ENCODE data around the gene TECR.

TECR gene

GRCh38 chr19:14510311-14511228 lies 18.8 kb upstream of the TECR start:
- no peak for DNase-seq

- DNase-seq: no peak
Measured at GRCh38 chr19:14511229-14511593, 18.2 kb upstream of the TECR start.

- no peak for DNase-seq
Measured at GRCh38 chr19:14512406-14512961, 16.9 kb upstream of the TECR start.

GRCh38 chr19:14514215-14514863 lies 15.1 kb upstream of the TECR start:
- DNase-seq: no peak

GRCh38 chr19:14515501-14516047 lies 13.8 kb upstream of the TECR start:
- DNase-seq: no peak

- no peak for DNase-seq
Measured at GRCh38 chr19:14516048-14516534, 13.3 kb upstream of the TECR start.

GRCh38 chr19:14516746-14517438 lies 12.5 kb upstream of the TECR start:
- no peak for DNase-seq

- no peak for DNase-seq
Measured at GRCh38 chr19:14517446-14517839, 12.0 kb upstream of the TECR start.

GRCh38 chr19:14517840-14518505 lies 11.4 kb upstream of the TECR start, which contains the start of gene DNAJB1:
TSS of gene DNAJB1 (minus strand) at chr19:14518397. CDS start at chr19:14518349, 48 bp downstream.
- no peak for DNase-seq

- DNase-seq: no peak
Measured at GRCh38 chr19:14519245-14519859, 10.0 kb upstream of the TECR start.

- no peak for DNase-seq
Measured at GRCh38 chr19:14519860-14520407, 9.5 kb upstream of the TECR start.

- DNase-seq: no peak
Measured at GRCh38 chr19:14520543-14520942, 8.9 kb upstream of the TECR start.

- DNase-seq: no peak
Measured at GRCh38 chr19:14525729-14526128, 3.7 kb upstream of the TECR start.

- no peak for DNase-seq
Measured at GRCh38 chr19:14526423-14526822, 3.0 kb upstream of the TECR start.

GRCh38 chr19:14528419-14529253 lies 758 bp upstream of the TECR start:
- DNase-seq: no peak

- DNase-seq: no peak
Measured at GRCh38 chr19:14530005-14530348, 583 bp downstream of the TECR start.

- DNase-seq: no peak
Measured at GRCh38 chr19:14530506-14530905, 1.1 kb downstream of the TECR start.

- DNase-seq: no peak
Measured at GRCh38 chr19:14533450-14533849, 4.1 kb downstream of the TECR start.

GRCh38 chr19:14536926-14537692 lies 7.7 kb downstream of the TECR start:
- DNase-seq: no peak

Measured in NCI-H1694 (cell line).